Endodermal cell (in vitro differentiated cells): ENCODE results near the gene COL18A1. TPM values are rescaled to one million over a fixed set of nuclear protein-coding genes. Genes with fewer than 3 reads are reported as not detected.
A peak's percentile ranks its signal among the peaks of the same experiment; 100 is the strongest.

ENCODE experiments used
- DNase-seq: peaks from one replicate; pipeline ENCODE4 v3.0.0-alpha.2; 2017
- H3K27ac ChIP-seq: 2 replicates; pipeline ENCODE4 v1.5.1; 2013; ENCODE audit warnings: mild to moderate bottlenecking, low read depth, low read length, moderate library complexity
- H3K27me3 ChIP-seq: 2 replicates; pipeline ENCODE4 v1.6.1; 2013; ENCODE audit warnings: mild to moderate bottlenecking, low read length, moderate library complexity; ENCODE audit not compliant: insufficient read depth, control insufficient read depth, poor library complexity, severe bottlenecking
- H3K36me3 ChIP-seq: 2 replicates; pipeline ENCODE4 v1.7.0; 2013; ENCODE audit warnings: mild to moderate bottlenecking, low read length, moderate library complexity; ENCODE audit not compliant: control insufficient read depth, insufficient read depth
- H3K4me1 ChIP-seq: one replicate; pipeline ENCODE4 v1.7.0; 2013; ENCODE audit warnings: low read length; ENCODE audit not compliant: control insufficient read depth, insufficient read depth
- H3K4me3 ChIP-seq: 2 replicates; pipeline ENCODE4 v1.5.1; 2013; ENCODE audit warnings: mild to moderate bottlenecking, low read length, moderate library complexity
- H3K9ac ChIP-seq: 2 replicates; pipeline ENCODE4 v1.6.1; 2013; ENCODE audit warnings: mild to moderate bottlenecking, low read length, moderate library complexity; ENCODE audit not compliant: poor library complexity, severe bottlenecking; ENCODE audit errors: extremely low read depth
- H3K9me3 ChIP-seq: 2 replicates; pipeline ENCODE4 v1.6.1; 2013; ENCODE audit warnings: mild to moderate bottlenecking, low read length, moderate library complexity; ENCODE audit not compliant: control insufficient read depth
- H3K27ac Mint-ChIP-seq: 2 replicates; pipeline ENCODE4 v1.8.0; 2020; ENCODE audit warnings: mixed read lengths
- H3K27me3 Mint-ChIP-seq: 2 replicates; pipeline ENCODE4 v1.8.0; 2021; ENCODE audit warnings: mild to moderate bottlenecking, mixed read lengths; ENCODE audit not compliant: insufficient read depth
- H3K36me3 Mint-ChIP-seq: 2 replicates; pipeline ENCODE4 v1.8.0; 2020; ENCODE audit warnings: low read depth, mixed read lengths
- H3K4me1 Mint-ChIP-seq: 2 replicates; pipeline ENCODE4 v1.8.0; 2020; ENCODE audit warnings: mixed read lengths
- H3K4me3 Mint-ChIP-seq: 2 replicates; pipeline ENCODE4 v1.8.0; 2020; ENCODE audit warnings: mild to moderate bottlenecking, moderate library complexity, mixed read lengths
- H3K9me3 Mint-ChIP-seq: 2 replicates; pipeline ENCODE4 v1.8.0; 2020; ENCODE audit warnings: mild to moderate bottlenecking, mixed read lengths
- WGBS, 2 experiments: methylation state at CpG; one replicate each; pipeline versions ENCODE4 v1.1.5 to v1.1.7; 2013; ENCODE audit warnings: missing lambda C conversion rate in 2 of 2, mixed read lengths in 1 of 2; ENCODE audit not compliant: insufficient coverage in 1 of 2, insufficient read length in 1 of 2; 5-methylcytosine and 5-hydroxymethylcytosine counted together
- total RNA-seq, 2 donors: library from RNA; stranded (reverse); fragmentation: NEBNext Ultra II Directional in 1 of 2; extraction: Animal tissue kit (Norgen Biotek cat#: 25700) in 1 of 2; gene quantifications; 2 replicates in 1 of 2; 3 replicates in 1 of 2; pipeline ENCODE4 v1.2.1, GENCODE V29; 2021
- TF ChIP-seq, protein P1 (sequence below): fragments of 200-600 bp; sonication (generic); conservative IDR thresholded peaks from 2 replicates; pipeline ENCODE4 v1.5.0; 2021; ENCODE audit warnings: antibody characterized with exemption, mild to moderate bottlenecking

The COL18A1 gene
- total RNA-seq, 2 donors from 2014 or later = 332 to 398 TPM

DNA sequence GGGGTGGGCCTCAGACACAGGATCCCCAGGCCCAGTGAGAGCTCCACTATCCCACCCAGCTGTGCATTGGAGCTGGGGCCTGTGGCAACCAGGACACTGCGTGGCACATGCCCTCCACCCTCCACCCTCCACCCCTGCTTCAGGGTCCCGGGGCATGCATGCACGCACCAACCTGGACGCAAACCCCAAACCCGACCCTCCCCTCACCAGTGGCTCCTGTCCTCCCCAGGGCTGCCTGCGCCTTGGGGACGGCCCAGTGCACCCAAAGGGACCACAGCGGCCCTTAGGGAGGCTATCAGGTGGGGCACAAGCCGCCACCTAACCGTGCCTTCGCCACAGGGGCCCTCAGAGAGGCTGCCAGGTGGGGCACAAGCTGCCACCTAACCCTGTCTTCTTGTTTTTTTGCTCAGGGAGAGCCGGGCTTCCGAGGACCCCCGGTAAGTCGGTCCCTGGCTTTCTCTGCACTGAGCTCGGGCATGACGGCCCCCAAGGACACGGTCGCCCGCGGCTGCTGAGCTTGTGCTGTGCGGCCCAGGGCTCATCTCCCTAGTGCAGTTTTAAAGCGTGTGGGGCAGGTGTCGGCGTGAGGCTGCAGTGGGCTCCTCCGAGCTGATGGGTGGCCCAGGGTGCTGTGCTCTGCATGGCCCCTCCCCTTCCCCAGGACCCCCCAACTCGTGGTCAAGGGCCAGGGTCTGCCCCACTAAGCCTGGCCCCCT lies 89.3 kb downstream of the COL18A1 start:
- WGBS, 2 experiments = 93 to 95% methylated on average over 13 to 27 of the region's 27 CpGs

DNA sequence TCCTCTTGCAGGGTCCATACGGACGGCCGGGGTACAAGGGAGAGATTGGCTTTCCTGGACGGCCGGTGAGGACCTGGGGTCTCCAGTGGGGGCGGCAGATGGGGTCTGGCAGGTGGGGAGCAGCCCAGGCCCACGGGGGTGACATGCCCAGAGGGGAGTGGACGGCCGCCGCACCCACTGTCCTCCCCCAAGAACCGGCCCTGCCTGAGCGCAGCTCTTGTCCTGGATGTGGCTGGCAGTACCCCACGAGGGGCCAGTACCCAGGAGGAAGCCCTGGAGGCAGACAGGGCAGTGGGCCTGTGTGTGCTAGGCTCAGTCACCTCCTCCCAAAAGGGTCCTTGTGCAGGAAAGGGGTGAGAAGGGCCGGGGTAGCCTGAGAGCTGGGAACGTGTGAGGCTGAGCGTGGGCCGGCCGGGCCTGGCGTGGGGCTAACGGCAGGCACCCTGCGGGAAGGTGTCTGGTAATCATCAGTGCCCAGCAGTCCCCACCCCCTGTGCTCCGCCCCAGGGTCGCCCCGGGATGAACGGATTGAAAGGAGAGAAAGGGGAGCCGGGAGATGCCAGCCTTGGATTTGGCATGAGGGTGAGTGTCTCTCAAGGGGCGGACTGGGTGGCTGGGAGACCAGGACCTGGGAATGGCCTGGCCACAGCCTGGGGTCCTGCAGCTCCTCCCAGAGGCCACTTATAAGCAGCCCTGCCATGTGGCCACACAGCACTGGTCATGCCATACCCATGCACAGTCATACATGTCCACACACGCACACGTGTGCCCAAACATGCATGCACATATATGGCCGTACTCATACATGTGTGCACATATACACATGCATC lies 90.1 kb downstream of the COL18A1 start:
- Histone ChIP-seq H3K4me1 (no peaks in the 10 kb centered on the region), H3K9me3 (no peaks in the 10 kb centered on the region), H3K9ac (no peak overlapping the region), H3K4me3 (no peak overlapping the region), H3K27ac (peak overlapping the region; percentile 32), H3K36me3 (peaks cover 51% of the 10 kb centered on the region), H3K27me3 (no peaks in the 10 kb centered on the region)
- 93 to 97% methylated on average over 26 to 30 of the region's 30 CpGs for WGBS, 2 experiments
- no peak overlapping the region for H3K27ac Mint-ChIP-seq
- no peaks in the 10 kb centered on the region for H3K4me1 Mint-ChIP-seq
- no peaks in the 10 kb centered on the region for H3K9me3 Mint-ChIP-seq
- H3K36me3 Mint-ChIP-seq = peaks cover 53% of the 10 kb centered on the region
- H3K4me3 Mint-ChIP-seq = no peak overlapping the region
- no peaks in the 10 kb centered on the region for H3K27me3 Mint-ChIP-seq
- no peak for DNase-seq
- TF ChIP-seq, protein P1, sequence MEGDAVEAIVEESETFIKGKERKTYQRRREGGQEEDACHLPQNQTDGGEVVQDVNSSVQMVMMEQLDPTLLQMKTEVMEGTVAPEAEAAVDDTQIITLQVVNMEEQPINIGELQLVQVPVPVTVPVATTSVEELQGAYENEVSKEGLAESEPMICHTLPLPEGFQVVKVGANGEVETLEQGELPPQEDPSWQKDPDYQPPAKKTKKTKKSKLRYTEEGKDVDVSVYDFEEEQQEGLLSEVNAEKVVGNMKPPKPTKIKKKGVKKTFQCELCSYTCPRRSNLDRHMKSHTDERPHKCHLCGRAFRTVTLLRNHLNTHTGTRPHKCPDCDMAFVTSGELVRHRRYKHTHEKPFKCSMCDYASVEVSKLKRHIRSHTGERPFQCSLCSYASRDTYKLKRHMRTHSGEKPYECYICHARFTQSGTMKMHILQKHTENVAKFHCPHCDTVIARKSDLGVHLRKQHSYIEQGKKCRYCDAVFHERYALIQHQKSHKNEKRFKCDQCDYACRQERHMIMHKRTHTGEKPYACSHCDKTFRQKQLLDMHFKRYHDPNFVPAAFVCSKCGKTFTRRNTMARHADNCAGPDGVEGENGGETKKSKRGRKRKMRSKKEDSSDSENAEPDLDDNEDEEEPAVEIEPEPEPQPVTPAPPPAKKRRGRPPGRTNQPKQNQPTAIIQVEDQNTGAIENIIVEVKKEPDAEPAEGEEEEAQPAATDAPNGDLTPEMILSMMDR = no peak

More for the DNA sequence above, 89.3 kb downstream of the COL18A1 start:
- H3K9me3 ChIP-seq = no peaks in the 10 kb centered on the region
- peaks cover 44% of the 10 kb centered on the region for H3K36me3 ChIP-seq
- no peaks in the 10 kb centered on the region for H3K4me1 ChIP-seq
- Mint-ChIP-seq H3K4me3 (no peak overlapping the region), H3K27ac (no peak overlapping the region), H3K4me1 (no peaks in the 10 kb centered on the region), H3K9me3 (no peaks in the 10 kb centered on the region), H3K36me3 (peaks cover 47% of the 10 kb centered on the region), H3K27me3 (no peaks in the 10 kb centered on the region)
- DNase-seq = no peak
- H3K9ac ChIP-seq = no peak overlapping the region
- TF ChIP-seq, protein P1 = no peak
- no peaks in the 10 kb centered on the region for H3K27me3 ChIP-seq
- no peak overlapping the region for H3K27ac ChIP-seq
- H3K4me3 ChIP-seq = no peak overlapping the region

DNA sequence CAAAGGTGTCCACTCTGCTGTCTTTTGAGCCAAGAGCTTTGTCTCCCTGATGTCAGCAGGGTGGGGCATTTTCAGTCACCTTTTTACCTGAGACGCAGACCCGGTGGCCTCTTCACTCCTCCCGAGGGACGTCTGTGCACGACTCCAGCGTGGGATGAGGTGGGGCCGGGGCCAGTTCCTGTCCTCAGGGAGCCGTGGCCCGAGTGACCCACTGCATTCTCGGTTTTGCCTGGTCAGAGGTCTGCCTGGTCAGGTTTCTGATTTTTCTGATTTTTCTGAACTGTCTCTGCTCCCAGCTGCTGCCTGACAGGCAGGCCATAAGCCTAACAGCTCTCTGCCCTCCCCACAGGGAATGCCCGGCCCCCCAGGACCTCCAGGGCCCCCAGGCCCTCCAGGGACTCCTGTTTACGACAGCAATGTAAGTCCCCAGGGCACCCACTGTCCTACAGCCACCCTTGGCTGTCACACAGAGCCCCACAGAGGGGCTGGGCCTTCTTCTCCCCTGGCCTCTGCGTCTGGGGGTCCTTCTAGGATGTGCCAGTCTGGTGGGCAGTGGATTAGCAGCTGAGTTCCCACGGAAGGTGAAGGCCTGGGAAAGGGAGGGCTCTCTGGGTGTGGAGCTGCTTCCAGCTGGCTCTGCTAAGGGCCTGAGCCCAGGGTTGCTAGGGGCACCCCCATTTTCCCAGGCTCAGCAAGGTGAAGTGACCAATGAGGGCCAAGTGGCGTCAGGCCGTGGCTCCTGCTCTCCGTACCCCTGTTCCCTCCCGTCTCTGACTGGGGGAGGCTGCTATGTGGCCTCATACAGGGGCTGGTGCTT lies 91.4 kb downstream of the COL18A1 start:
- H3K36me3 ChIP-seq = peaks cover 51% of the 10 kb centered on the region
- Mint-ChIP-seq H3K9me3 (no peaks in the 10 kb centered on the region), H3K4me1 (no peaks in the 10 kb centered on the region), H3K36me3 (peaks cover 52% of the 10 kb centered on the region), H3K4me3 (no peak overlapping the region), H3K27ac (no peak overlapping the region), H3K27me3 (no peaks in the 10 kb centered on the region)
- H3K9me3 ChIP-seq = no peaks in the 10 kb centered on the region
- TF ChIP-seq, protein P1 = no peak
- no peak overlapping the region for H3K4me3 ChIP-seq
- no peaks in the 10 kb centered on the region for H3K4me1 ChIP-seq
- DNase-seq = no peak
- H3K27ac ChIP-seq = no peak overlapping the region
- no peaks in the 10 kb centered on the region for H3K27me3 ChIP-seq
- H3K9ac ChIP-seq = no peak overlapping the region
- WGBS, 2 experiments = 91 to 98% methylated on average over 15 to 18 of the region's 18 CpGs
